HEK293 (cell line): ENCODE measurements around the gene GIT1.

Experiments used
- CTCF ChIA-PET: fragments of 350-600 bp; formaldehyde crosslinking; extraction: SDS; loops from one replicate; lab custom pipeline; 2021; ENCODE audit warnings: antibody characterized with exemption; lab: Yijun Ruan, JAX
- POLR2A ChIA-PET: fragments of 300-600 bp; formaldehyde crosslinking; extraction: SDS; loops from one replicate; lab custom pipeline; 2020; ENCODE audit warnings: antibody characterized with exemption, inconsistent platforms; lab: Yijun Ruan, JAX
- H3K27ac ChIP-seq: fragments of 200-500 bp; sonication (Bioruptor generic); 2 replicates; pipeline ENCODE4 v1.5.1; 2014; ENCODE audit warnings: low read depth, low read length, control low read depth, inconsistent platforms; ENCODE audit errors: extremely low read depth
- H3K36me3 ChIP-seq, 2 experiments: fragments of 200-500 bp in 1 of 2; sonication (Bioruptor generic) in 1 of 2; 1 replicate in 1 of 2; 2 replicates in 1 of 2; pipeline ENCODE4 v1.5.1; 2014 to 2017; ENCODE audit warnings: inconsistent platforms in 2 of 2, low read length in 2 of 2; ENCODE audit not compliant: control insufficient read depth in 2 of 2, insufficient read depth in 1 of 2
- H3K4me1 ChIP-seq: fragments of 200-500 bp; sonication (Bioruptor generic); 2 replicates; pipeline ENCODE4 v1.5.1; 2014; ENCODE audit warnings: mild to moderate bottlenecking, low read length, inconsistent platforms; ENCODE audit not compliant: control insufficient read depth, insufficient read depth
- H3K4me3 ChIP-seq: 2 replicates; pipeline ENCODE4 v1.5.1; 2011; ENCODE audit warnings: low read depth, mild to moderate bottlenecking, control low read depth, low read length, moderate library complexity
- H3K9me3 ChIP-seq: fragments of 200-500 bp; sonication (Bioruptor generic); 2 replicates; pipeline ENCODE4 v1.5.1; 2014; ENCODE audit warnings: low read depth, low read length, inconsistent platforms; ENCODE audit not compliant: control insufficient read depth, insufficient read depth
- EGR2 ChIP-seq: fragments of 450-650 bp; formaldehyde crosslinking; IDR thresholded peaks from 2 replicates; pipeline ENCODE4 v1.5.1; 2016; ENCODE audit warnings: low read depth, missing biosample characterization, missing genetic modification characterization
- GLI2 ChIP-seq: fragments of 450-650 bp; formaldehyde crosslinking; IDR thresholded peaks from 2 replicates; pipeline ENCODE4; 2017; ENCODE audit warnings: missing biosample characterization, missing genetic modification characterization, low read depth, borderline replicate concordance
- GLI4 ChIP-seq: fragments of 450-650 bp; formaldehyde crosslinking; IDR thresholded peaks from 2 replicates; pipeline ENCODE4 v1.5.1; 2016; ENCODE audit warnings: missing biosample characterization, missing genetic modification characterization
- KLF8 ChIP-seq: fragments of 450-650 bp; formaldehyde crosslinking; IDR thresholded peaks from 2 replicates; pipeline ENCODE4 v1.5.1; 2016; ENCODE audit warnings: missing biosample characterization, missing genetic modification characterization
- KLF9 ChIP-seq: fragments of 450-650 bp; formaldehyde crosslinking; IDR thresholded peaks from 2 replicates; pipeline ENCODE4 v1.5.1; 2016; ENCODE audit warnings: missing biosample characterization, missing genetic modification characterization, low read depth
- MEIS1 ChIP-seq: sonication (generic); formaldehyde crosslinking; IDR thresholded peaks from 2 replicates; pipeline ENCODE4 v1.8.1; 2022; ENCODE audit warnings: missing genetic modification reagents, mild to moderate bottlenecking, borderline replicate concordance
- YY2 ChIP-seq: fragments of 450-650 bp; formaldehyde crosslinking; IDR thresholded peaks from 2 replicates; pipeline ENCODE4 v1.5.1; 2016; ENCODE audit warnings: missing biosample characterization, missing genetic modification characterization
- ZBTB1 ChIP-seq: fragments of 450-650 bp; formaldehyde crosslinking; IDR thresholded peaks from 2 replicates; pipeline ENCODE4 v1.5.1; 2016; ENCODE audit warnings: missing biosample characterization, missing genetic modification characterization
- ZBTB7A ChIP-seq: fragments of 450-650 bp; formaldehyde crosslinking; IDR thresholded peaks from 2 replicates; pipeline ENCODE4 v1.5.1; 2016; ENCODE audit warnings: low read depth, missing biosample characterization, missing genetic modification characterization
- ZFP69B ChIP-seq: fragments of 450-650 bp; formaldehyde crosslinking; IDR thresholded peaks from 2 replicates; pipeline ENCODE4 v1.5.1; 2016; ENCODE audit warnings: missing biosample characterization, missing genetic modification characterization
- ZNF214 ChIP-seq: fragments of 450-650 bp; formaldehyde crosslinking; IDR thresholded peaks from 2 replicates; pipeline ENCODE4 v1.5.1; 2017; ENCODE audit warnings: missing biosample characterization, mild to moderate bottlenecking, missing genetic modification characterization, borderline replicate concordance
- ZNF274 ChIP-seq, 2 experiments: fragments of 200-500 bp in 1 of 2; fragments of 450-650 bp in 1 of 2; sonication (Bioruptor generic) in 1 of 2; formaldehyde crosslinking in 1 of 2; IDR thresholded peaks; 2 replicates each; pipeline versions ENCODE4 v1.5.1 to v1.6.1; 2014 to 2016; ENCODE audit warnings: borderline replicate concordance in 1 of 2, inconsistent platforms in 1 of 2, low read length in 1 of 2, missing biosample characterization in 1 of 2, missing genetic modification characterization in 1 of 2
- ZNF335 ChIP-seq: fragments of 450-650 bp; formaldehyde crosslinking; conservative IDR thresholded peaks from 2 replicates; pipeline ENCODE4 v1.5.1; 2016; ENCODE audit warnings: missing biosample characterization, missing genetic modification characterization
- ZNF404 ChIP-seq: fragments of 450-650 bp; formaldehyde crosslinking; IDR thresholded peaks from 2 replicates; pipeline ENCODE4 v1.5.1; 2017; ENCODE audit warnings: missing biosample characterization, missing genetic modification characterization
- ZNF48 ChIP-seq: fragments of 450-650 bp; formaldehyde crosslinking; IDR thresholded peaks from 2 replicates; pipeline ENCODE4 v1.5.1; 2016; ENCODE audit warnings: missing biosample characterization, missing genetic modification characterization
- ZNF521 ChIP-seq: fragments of 450-650 bp; formaldehyde crosslinking; IDR thresholded peaks from 2 replicates; pipeline ENCODE4 v1.5.1; 2017; ENCODE audit warnings: missing biosample characterization, mild to moderate bottlenecking, missing genetic modification characterization
- ZNF596 ChIP-seq: fragments of 450-650 bp; IDR thresholded peaks from 2 replicates; pipeline ENCODE4 v1.5.0; 2018; ENCODE audit warnings: missing biosample characterization, mild to moderate bottlenecking, missing genetic modification characterization, moderate library complexity
- ZNF654 ChIP-seq: fragments of 450-650 bp; formaldehyde crosslinking; IDR thresholded peaks from 2 replicates; pipeline ENCODE4 v1.5.1; 2016; ENCODE audit warnings: low read depth, missing biosample characterization, missing genetic modification characterization
- ZSCAN16 ChIP-seq: fragments of 450-650 bp; formaldehyde crosslinking; IDR thresholded peaks from 2 replicates; pipeline ENCODE4 v1.5.1; 2016; ENCODE audit warnings: missing biosample characterization, missing genetic modification characterization
- ZSCAN30 ChIP-seq: fragments of 450-650 bp; IDR thresholded peaks from 2 replicates; pipeline ENCODE4 v1.5.1; 2018; ENCODE audit warnings: missing biosample characterization, mild to moderate bottlenecking, missing genetic modification characterization, moderate library complexity
- ZXDB ChIP-seq: fragments of 450-650 bp; formaldehyde crosslinking; IDR thresholded peaks from 2 replicates; pipeline ENCODE4 v1.5.1; 2016; ENCODE audit warnings: missing biosample characterization, missing genetic modification characterization
- TF ChIP-seq, protein P1 (sequence below): fragments of 450-650 bp; formaldehyde crosslinking; optimal IDR thresholded peaks from 2 replicates; pipeline ENCODE3; 2016; ENCODE audit warnings: missing biosample characterization, mild to moderate bottlenecking, missing genetic modification characterization
- TF ChIP-seq, protein P2 (sequence below): fragments of 450-650 bp; IDR thresholded peaks from 2 replicates; pipeline ENCODE4 v1.5.1; 2018; ENCODE audit warnings: missing biosample characterization, mild to moderate bottlenecking, missing genetic modification characterization
- TF ChIP-seq, protein P3 (sequence below): fragments of 450-650 bp; formaldehyde crosslinking; IDR thresholded peaks from 2 replicates; pipeline ENCODE4 v1.5.1; 2016; ENCODE audit warnings: missing biosample characterization, missing genetic modification characterization, borderline replicate concordance
- TF ChIP-seq, protein P4 (sequence below): fragments of 450-650 bp; formaldehyde crosslinking; IDR thresholded peaks from 2 replicates; pipeline ENCODE4 v1.5.1; 2016; ENCODE audit warnings: missing biosample characterization, missing genetic modification characterization
- TF ChIP-seq, protein P5 (sequence below): fragments of 450-650 bp; formaldehyde crosslinking; IDR thresholded peaks from 2 replicates; pipeline ENCODE4 v1.5.1; 2016; ENCODE audit warnings: missing biosample characterization, missing genetic modification characterization, low read depth

Gene GIT1, protein sequence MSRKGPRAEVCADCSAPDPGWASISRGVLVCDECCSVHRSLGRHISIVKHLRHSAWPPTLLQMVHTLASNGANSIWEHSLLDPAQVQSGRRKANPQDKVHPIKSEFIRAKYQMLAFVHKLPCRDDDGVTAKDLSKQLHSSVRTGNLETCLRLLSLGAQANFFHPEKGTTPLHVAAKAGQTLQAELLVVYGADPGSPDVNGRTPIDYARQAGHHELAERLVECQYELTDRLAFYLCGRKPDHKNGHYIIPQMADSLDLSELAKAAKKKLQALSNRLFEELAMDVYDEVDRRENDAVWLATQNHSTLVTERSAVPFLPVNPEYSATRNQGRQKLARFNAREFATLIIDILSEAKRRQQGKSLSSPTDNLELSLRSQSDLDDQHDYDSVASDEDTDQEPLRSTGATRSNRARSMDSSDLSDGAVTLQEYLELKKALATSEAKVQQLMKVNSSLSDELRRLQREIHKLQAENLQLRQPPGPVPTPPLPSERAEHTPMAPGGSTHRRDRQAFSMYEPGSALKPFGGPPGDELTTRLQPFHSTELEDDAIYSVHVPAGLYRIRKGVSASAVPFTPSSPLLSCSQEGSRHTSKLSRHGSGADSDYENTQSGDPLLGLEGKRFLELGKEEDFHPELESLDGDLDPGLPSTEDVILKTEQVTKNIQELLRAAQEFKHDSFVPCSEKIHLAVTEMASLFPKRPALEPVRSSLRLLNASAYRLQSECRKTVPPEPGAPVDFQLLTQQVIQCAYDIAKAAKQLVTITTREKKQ

DNA sequence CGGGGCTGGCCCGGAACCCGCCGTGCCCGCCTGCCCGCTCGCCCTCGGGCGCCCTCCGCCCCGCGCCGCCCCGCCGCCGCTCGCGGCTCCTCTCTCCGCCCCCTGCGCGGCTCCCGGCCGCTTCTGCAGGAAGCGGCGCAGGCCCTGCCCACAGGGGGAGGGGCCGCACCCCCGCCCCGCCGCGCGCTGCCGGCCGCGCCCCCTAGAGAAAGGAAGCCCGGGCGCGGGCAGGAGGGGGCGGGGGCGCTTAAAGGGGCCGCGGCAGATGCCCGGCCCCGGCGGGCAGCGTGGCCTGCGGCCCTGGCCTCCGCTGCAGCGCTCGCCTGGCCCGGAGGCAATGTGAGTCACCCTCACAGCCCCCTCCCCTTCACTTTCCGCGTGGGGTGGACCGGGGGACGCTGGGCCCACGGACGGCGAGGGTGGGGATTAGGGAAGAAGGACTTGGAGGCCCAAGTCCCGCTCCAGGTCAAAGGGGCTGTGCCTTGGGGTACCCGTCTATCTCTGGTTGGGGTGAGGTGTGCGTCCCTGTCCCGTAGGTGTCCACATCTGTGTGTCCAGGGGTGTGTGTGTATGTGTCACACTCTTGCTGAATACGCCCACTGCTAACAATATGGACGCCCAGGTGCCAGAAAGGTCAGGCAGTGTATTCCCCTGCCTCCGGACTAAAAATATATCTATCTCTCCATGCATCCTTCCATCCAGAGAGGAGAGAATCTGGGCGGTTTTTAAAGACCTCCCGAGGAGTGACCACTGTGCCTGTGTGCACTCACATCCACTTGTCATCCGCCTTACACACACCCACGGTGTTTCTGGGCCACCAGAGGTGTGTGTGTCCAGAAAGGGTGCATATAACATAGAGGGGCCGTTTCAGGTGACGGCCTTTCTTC, at the start of gene GIT1:
GIT1 (minus strand) TSS at position 125 of the 887 bp plus-strand sequence. CDS start 270 bp downstream, outside the sequence.
- CTCF ChIA-PET, result interaction anchor here (0.8 to 5.1 kb wide), 5 partner anchors 15 to 445 kb away, joined by 4 to 57 read pairs (median 23); no protein-coding TSS in a partner anchor
- Histone ChIP-seq H3K36me3 (peaks cover 0 to 10% of the 10 kb centered on the region in 2 experiments; a peak in 1 of 3 replicates), H3K4me3 (peak within 1 kb of the TSS; percentile 86), H3K27ac (peak within 1 kb of the TSS; percentile 82), H3K9me3 (no peaks in the 10 kb centered on the region), H3K4me1 (peaks cover 26% of the 10 kb centered on the region)
- POLR2A ChIA-PET, result interaction anchor here (1.8 kb wide), 1 partner anchor 21 kb away, joined by 8 read pairs; the partner anchor contains the start of gene TP53I13
- peak; percentile 67; the same call in 1 of the 2 replicates for TF ChIP-seq ZBTB7A (tag by site-specific recombination)
- peak; percentile 23; the same call in 1 of the 2 replicates for TF ChIP-seq KLF8 (tag by site-specific recombination)
- TF ChIP-seq, protein P1, sequence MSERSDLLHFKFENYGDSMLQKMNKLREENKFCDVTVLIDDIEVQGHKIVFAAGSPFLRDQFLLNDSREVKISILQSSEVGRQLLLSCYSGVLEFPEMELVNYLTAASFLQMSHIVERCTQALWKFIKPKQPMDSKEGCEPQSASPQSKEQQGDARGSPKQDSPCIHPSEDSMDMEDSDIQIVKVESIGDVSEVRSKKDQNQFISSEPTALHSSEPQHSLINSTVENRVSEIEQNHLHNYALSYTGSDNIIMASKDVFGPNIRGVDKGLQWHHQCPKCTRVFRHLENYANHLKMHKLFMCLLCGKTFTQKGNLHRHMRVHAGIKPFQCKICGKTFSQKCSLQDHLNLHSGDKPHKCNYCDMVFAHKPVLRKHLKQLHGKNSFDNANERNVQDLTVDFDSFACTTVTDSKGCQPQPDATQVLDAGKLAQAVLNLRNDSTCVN (tag by site-specific recombination), result peak; percentile 49
- no peak for TF ChIP-seq ZNF214 (tag by site-specific recombination)
- peak; percentile 59 for TF ChIP-seq EGR2
- TF ChIP-seq MEIS1 (CRISPR knock-in tag), result no peak
- no peak for TF ChIP-seq YY2
- TF ChIP-seq ZSCAN16 (tag by site-specific recombination), result no peak
- TF ChIP-seq KLF9 (tag by site-specific recombination), result peak; percentile 44
- peak; percentile 96 for TF ChIP-seq ZFP69B (tag by site-specific recombination)
- TF ChIP-seq, protein P2, sequence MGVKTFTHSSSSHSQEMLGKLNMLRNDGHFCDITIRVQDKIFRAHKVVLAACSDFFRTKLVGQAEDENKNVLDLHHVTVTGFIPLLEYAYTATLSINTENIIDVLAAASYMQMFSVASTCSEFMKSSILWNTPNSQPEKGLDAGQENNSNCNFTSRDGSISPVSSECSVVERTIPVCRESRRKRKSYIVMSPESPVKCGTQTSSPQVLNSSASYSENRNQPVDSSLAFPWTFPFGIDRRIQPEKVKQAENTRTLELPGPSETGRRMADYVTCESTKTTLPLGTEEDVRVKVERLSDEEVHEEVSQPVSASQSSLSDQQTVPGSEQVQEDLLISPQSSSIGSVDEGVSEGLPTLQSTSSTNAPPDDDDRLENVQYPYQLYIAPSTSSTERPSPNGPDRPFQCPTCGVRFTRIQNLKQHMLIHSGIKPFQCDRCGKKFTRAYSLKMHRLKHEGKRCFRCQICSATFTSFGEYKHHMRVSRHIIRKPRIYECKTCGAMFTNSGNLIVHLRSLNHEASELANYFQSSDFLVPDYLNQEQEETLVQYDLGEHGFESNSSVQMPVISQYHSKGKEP, result peak; percentile 46; the same call in 1 of the 2 replicates
- TF ChIP-seq ZNF335 (tag by site-specific recombination), result peak; percentile 33
- TF ChIP-seq ZNF596 (tag by site-specific recombination), result peak; percentile 11; the same call in 1 of the 2 replicates
- TF ChIP-seq ZBTB1 (tag by site-specific recombination), result no peak
- no peak for TF ChIP-seq ZNF404 (tag by site-specific recombination)
- TF ChIP-seq ZXDB (tag by site-specific recombination), result 0 out of 2 replicates have a peak, but pooled peaks have one; percentile 12
- TF ChIP-seq ZNF274 (IDR thresholded peaks at IDR 0.05; ENCODE audit: low read length), result no peak
- no peak for TF ChIP-seq ZNF274 (tag by site-specific recombination; IDR thresholded peaks at IDR 0.05; ENCODE audit: borderline replicate concordance)
- TF ChIP-seq, protein P3, sequence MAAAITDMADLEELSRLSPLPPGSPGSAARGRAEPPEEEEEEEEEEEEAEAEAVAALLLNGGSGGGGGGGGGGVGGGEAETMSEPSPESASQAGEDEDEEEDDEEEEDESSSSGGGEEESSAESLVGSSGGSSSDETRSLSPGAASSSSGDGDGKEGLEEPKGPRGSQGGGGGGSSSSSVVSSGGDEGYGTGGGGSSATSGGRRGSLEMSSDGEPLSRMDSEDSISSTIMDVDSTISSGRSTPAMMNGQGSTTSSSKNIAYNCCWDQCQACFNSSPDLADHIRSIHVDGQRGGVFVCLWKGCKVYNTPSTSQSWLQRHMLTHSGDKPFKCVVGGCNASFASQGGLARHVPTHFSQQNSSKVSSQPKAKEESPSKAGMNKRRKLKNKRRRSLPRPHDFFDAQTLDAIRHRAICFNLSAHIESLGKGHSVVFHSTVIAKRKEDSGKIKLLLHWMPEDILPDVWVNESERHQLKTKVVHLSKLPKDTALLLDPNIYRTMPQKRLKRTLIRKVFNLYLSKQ (tag by site-specific recombination), result no peak
- no peak for TF ChIP-seq GLI4 (tag by site-specific recombination)
- TF ChIP-seq ZNF521 (tag by site-specific recombination), result no peak
- no peak for TF ChIP-seq ZNF48 (tag by site-specific recombination)
- no peak for TF ChIP-seq GLI2 (tag by site-specific recombination)
- TF ChIP-seq ZNF654 (tag by site-specific recombination), result no peak
- TF ChIP-seq, protein P4, sequence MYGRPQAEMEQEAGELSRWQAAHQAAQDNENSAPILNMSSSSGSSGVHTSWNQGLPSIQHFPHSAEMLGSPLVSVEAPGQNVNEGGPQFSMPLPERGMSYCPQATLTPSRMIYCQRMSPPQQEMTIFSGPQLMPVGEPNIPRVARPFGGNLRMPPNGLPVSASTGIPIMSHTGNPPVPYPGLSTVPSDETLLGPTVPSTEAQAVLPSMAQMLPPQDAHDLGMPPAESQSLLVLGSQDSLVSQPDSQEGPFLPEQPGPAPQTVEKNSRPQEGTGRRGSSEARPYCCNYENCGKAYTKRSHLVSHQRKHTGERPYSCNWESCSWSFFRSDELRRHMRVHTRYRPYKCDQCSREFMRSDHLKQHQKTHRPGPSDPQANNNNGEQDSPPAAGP (tag by site-specific recombination), result no peak
- TF ChIP-seq, protein P5, sequence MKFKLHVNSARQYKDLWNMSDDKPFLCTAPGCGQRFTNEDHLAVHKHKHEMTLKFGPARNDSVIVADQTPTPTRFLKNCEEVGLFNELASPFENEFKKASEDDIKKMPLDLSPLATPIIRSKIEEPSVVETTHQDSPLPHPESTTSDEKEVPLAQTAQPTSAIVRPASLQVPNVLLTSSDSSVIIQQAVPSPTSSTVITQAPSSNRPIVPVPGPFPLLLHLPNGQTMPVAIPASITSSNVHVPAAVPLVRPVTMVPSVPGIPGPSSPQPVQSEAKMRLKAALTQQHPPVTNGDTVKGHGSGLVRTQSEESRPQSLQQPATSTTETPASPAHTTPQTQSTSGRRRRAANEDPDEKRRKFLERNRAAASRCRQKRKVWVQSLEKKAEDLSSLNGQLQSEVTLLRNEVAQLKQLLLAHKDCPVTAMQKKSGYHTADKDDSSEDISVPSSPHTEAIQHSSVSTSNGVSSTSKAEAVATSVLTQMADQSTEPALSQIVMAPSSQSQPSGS (tag by site-specific recombination), result no peak
- peak; percentile 62 for TF ChIP-seq ZSCAN30 (tag by site-specific recombination)
